ENCODE data around the gene POLQ. TPM values are rescaled to one million over a fixed set of nuclear protein-coding genes. Genes with fewer than 3 reads are reported as not detected.
"Not testable (repeated sequence)": the region's sequence is repeated elsewhere in the genome, so short reads cannot be mapped to it uniquely, and the experiment has no call there.

The POLQ gene
- total RNA-seq, 1 experiment from 2014 or later, result 9.4 TPM

- Histone ChIP-seq H3K4me3 (ENCODE audit: insufficient read depth, low read depth, low read length) (no peak overlapping the region), H3K36me3 (replicated peaks; ENCODE audit: control insufficient read depth, insufficient read depth, low read length) (peaks cover 5% of the 10 kb centered on the region), H3K27me3 (ENCODE audit: control insufficient read depth, insufficient read depth, low read length) (no peaks in the 10 kb centered on the region)
- peak; percentile 10 for DNase-seq
These were observed 57.2 kb downstream of the POLQ start for GRCh38 chr3:121488628-121489027.

- Histone ChIP-seq H3K4me3 (ENCODE audit: insufficient read depth, low read depth, low read length) (no peak overlapping the region), H3K36me3 (replicated peaks; ENCODE audit: control insufficient read depth, insufficient read depth, low read length) (peaks cover 7% of the 10 kb centered on the region), H3K27me3 (ENCODE audit: control insufficient read depth, insufficient read depth, low read length) (no peaks in the 10 kb centered on the region)
- DNase-seq, result no peak
These were observed 62.5 kb downstream of the POLQ start for GRCh38 chr3:121483290-121483689.

- DNase-seq, result no peak
- Histone ChIP-seq H3K27me3 (ENCODE audit: control insufficient read depth, insufficient read depth, low read length) (no peaks in the 10 kb centered on the region), H3K36me3 (replicated peaks; ENCODE audit: control insufficient read depth, insufficient read depth, low read length) (peaks cover 8% of the 10 kb centered on the region), H3K4me3 (ENCODE audit: insufficient read depth, low read depth, low read length) (no peak overlapping the region)
These were observed 63.1 kb downstream of the POLQ start for GRCh38 chr3:121482660-121483059.

GRCh38 chr3:121481106-121481880 is 64.5 kb downstream of the POLQ start:
- no peak for DNase-seq
- no peaks in the 10 kb centered on the region for H3K27me3 ChIP-seq (ENCODE audit: control insufficient read depth, insufficient read depth, low read length)

GRCh38 chr3:121477589-121477988 is 68.2 kb downstream of the POLQ start:
- Histone ChIP-seq H3K4me3 (ENCODE audit: insufficient read depth, low read depth, low read length) (no peak overlapping the region), H3K27me3 (ENCODE audit: control insufficient read depth, insufficient read depth, low read length) (no peaks in the 10 kb centered on the region), H3K36me3 (replicated peaks; ENCODE audit: control insufficient read depth, insufficient read depth, low read length) (peaks cover 6% of the 10 kb centered on the region)
- no peak for DNase-seq

More at GRCh38 chr3:121481106-121481880, 64.5 kb downstream of the POLQ start:
- H3K36me3 ChIP-seq (replicated peaks; ENCODE audit: control insufficient read depth, insufficient read depth, low read length), result peaks cover 8% of the 10 kb centered on the region
- H3K4me3 ChIP-seq (ENCODE audit: insufficient read depth, low read depth, low read length), result no peak overlapping the region

- DNase-seq, result no peak
- peaks cover 8% of the 10 kb centered on the region for H3K36me3 ChIP-seq (replicated peaks; ENCODE audit: control insufficient read depth, insufficient read depth, low read length)
These were observed 72.8 kb downstream of the POLQ start for GRCh38 chr3:121473001-121473400.

GRCh38 chr3:121467085-121467484 is 78.7 kb downstream of the POLQ start:
- DNase-seq, result no peak

More at GRCh38 chr3:121473001-121473400, 72.8 kb downstream of the POLQ start:
- no peaks in the 10 kb centered on the region for H3K27me3 ChIP-seq (ENCODE audit: control insufficient read depth, insufficient read depth, low read length)
- no peak overlapping the region for H3K4me3 ChIP-seq (ENCODE audit: insufficient read depth, low read depth, low read length)

GRCh38 chr3:121463745-121464144 is 82.0 kb downstream of the POLQ start:
- H3K4me3 ChIP-seq (ENCODE audit: insufficient read depth, low read depth, low read length), result no peak overlapping the region
- H3K27me3 ChIP-seq (ENCODE audit: control insufficient read depth, insufficient read depth, low read length), result no peaks in the 10 kb centered on the region
- no peak for DNase-seq
- H3K36me3 ChIP-seq (replicated peaks; ENCODE audit: control insufficient read depth, insufficient read depth, low read length), result peaks cover 23% of the 10 kb centered on the region

More at GRCh38 chr3:121467085-121467484, 78.7 kb downstream of the POLQ start:
- H3K27me3 ChIP-seq (ENCODE audit: control insufficient read depth, insufficient read depth, low read length), result no peaks in the 10 kb centered on the region
- H3K36me3 ChIP-seq (replicated peaks; ENCODE audit: control insufficient read depth, insufficient read depth, low read length), result peaks cover 20% of the 10 kb centered on the region
- no peak overlapping the region for H3K4me3 ChIP-seq (ENCODE audit: insufficient read depth, low read depth, low read length)

GRCh38 chr3:121462565-121462964 is 83.2 kb downstream of the POLQ start:
- Histone ChIP-seq H3K36me3 (replicated peaks; ENCODE audit: control insufficient read depth, insufficient read depth, low read length) (peaks cover 21% of the 10 kb centered on the region), H3K4me3 (ENCODE audit: insufficient read depth, low read depth, low read length) (no peak overlapping the region), H3K27me3 (ENCODE audit: control insufficient read depth, insufficient read depth, low read length) (no peaks in the 10 kb centered on the region)
- DNase-seq, result no peak

- not testable (repeated sequence) for H3K36me3 ChIP-seq (replicated peaks; ENCODE audit: control insufficient read depth, insufficient read depth, low read length); H3K4me3 ChIP-seq (ENCODE audit: insufficient read depth, low read depth, low read length); DNase-seq; H3K27me3 ChIP-seq (ENCODE audit: control insufficient read depth, insufficient read depth, low read length)
These were observed 94.0 kb downstream of the POLQ start for GRCh38 chr3:121451752-121452151.

GRCh38 chr3:121443456-121443855 is 102.3 kb downstream of the POLQ start:
- Histone ChIP-seq H3K36me3 (replicated peaks; ENCODE audit: control insufficient read depth, insufficient read depth, low read length) (no peaks in the 10 kb centered on the region), H3K27me3 (ENCODE audit: control insufficient read depth, insufficient read depth, low read length) (no peaks in the 10 kb centered on the region), H3K4me3 (ENCODE audit: insufficient read depth, low read depth, low read length) (no peak overlapping the region)
- DNase-seq, result no peak

GRCh38 chr3:121436641-121437040 is 109.1 kb downstream of the POLQ start:
- H3K36me3 ChIP-seq (replicated peaks; ENCODE audit: control insufficient read depth, insufficient read depth, low read length), result peaks cover 7% of the 10 kb centered on the region; the same call in 1 of the 2 replicates
- no peak for DNase-seq
- no peak overlapping the region for H3K4me3 ChIP-seq (ENCODE audit: insufficient read depth, low read depth, low read length)
- H3K27me3 ChIP-seq (ENCODE audit: control insufficient read depth, insufficient read depth, low read length), result no peaks in the 10 kb centered on the region

GRCh38 chr3:121436074-121436473 is 109.7 kb downstream of the POLQ start:
- Histone ChIP-seq H3K27me3 (ENCODE audit: control insufficient read depth, insufficient read depth, low read length) (no peaks in the 10 kb centered on the region), H3K36me3 (replicated peaks; ENCODE audit: control insufficient read depth, insufficient read depth, low read length) (peaks cover 7% of the 10 kb centered on the region; the same call in 1 of the 2 replicates), H3K4me3 (ENCODE audit: insufficient read depth, low read depth, low read length) (no peak overlapping the region)
- no peak for DNase-seq

- Histone ChIP-seq H3K36me3 (replicated peaks; ENCODE audit: control insufficient read depth, insufficient read depth, low read length) (peaks cover 18% of the 10 kb centered on the region), H3K27me3 (ENCODE audit: control insufficient read depth, insufficient read depth, low read length) (no peaks in the 10 kb centered on the region), H3K4me3 (ENCODE audit: insufficient read depth, low read depth, low read length) (no peak overlapping the region)
- no peak for DNase-seq
These were observed 113.9 kb downstream of the POLQ start for GRCh38 chr3:121431726-121432517.

GRCh38 chr3:121430664-121431215 is 115.0 kb downstream of the POLQ start:
- DNase-seq, result no peak
- no peak overlapping the region for H3K4me3 ChIP-seq (ENCODE audit: insufficient read depth, low read depth, low read length)
- H3K36me3 ChIP-seq (replicated peaks; ENCODE audit: control insufficient read depth, insufficient read depth, low read length), result peaks cover 14% of the 10 kb centered on the region
- H3K27me3 ChIP-seq (ENCODE audit: control insufficient read depth, insufficient read depth, low read length), result no peaks in the 10 kb centered on the region

Data from H7 (cell line).